GM23338 (cell line): ENCODE data around the gene HYAL2. TPM values are rescaled to one million over a fixed set of nuclear protein-coding genes. Genes with fewer than 3 reads are reported as not detected.
A peak's percentile ranks its signal among the peaks of the same experiment; 100 is the strongest.

Experiments used
- ATAC-seq: fragments of 200-7000 bp; cut with Tn5 transposase; 3 replicates; pipeline ENCODE4 v1.9.1; 2020
- DNase-seq: peaks from one replicate; pipeline ENCODE4 v3.0.0-alpha.2; 2015; ENCODE audit warnings: low spot score
- H2AFZ ChIP-seq: fragments of 200-600 bp; sonication (generic); 2 replicates; pipeline ENCODE4 v1.8.0; 2016; ENCODE audit warnings: antibody characterized with exemption, mild to moderate bottlenecking, moderate library complexity
- H3F3A ChIP-seq: fragments of 200-600 bp; sonication (generic); replicated peaks from 2 replicates; pipeline ENCODE4 v1.8.0; 2017; ENCODE audit warnings: antibody characterized with exemption, mixed run types, low read depth
- H3K27ac ChIP-seq: fragments of 200-600 bp; sonication (generic); 2 replicates; pipeline ENCODE4 v1.6.1; 2016; ENCODE audit warnings: low read depth
- H3K27me3 ChIP-seq: fragments of 200-600 bp; sonication (generic); 2 replicates; pipeline ENCODE4 v1.8.0; 2016; ENCODE audit warnings: mild to moderate bottlenecking, mixed run types, moderate library complexity; ENCODE audit not compliant: insufficient read depth
- H3K36me3 ChIP-seq: fragments of 200-600 bp; sonication (generic); 2 replicates; pipeline ENCODE4 v1.8.0; 2016; ENCODE audit warnings: mild to moderate bottlenecking; ENCODE audit not compliant: insufficient read depth
- H3K4me1 ChIP-seq: fragments of 200-600 bp; sonication (generic); 2 replicates; pipeline ENCODE4 v1.8.0; 2016; ENCODE audit warnings: mild to moderate bottlenecking, moderate library complexity; ENCODE audit not compliant: insufficient read depth
- H3K4me2 ChIP-seq: fragments of 200-600 bp; sonication (generic); 2 replicates; pipeline ENCODE4 v1.7.1; 2017; ENCODE audit warnings: mixed run types
- H3K4me3 ChIP-seq: fragments of 200-600 bp; sonication (generic); 2 replicates; pipeline ENCODE4 v1.6.1; 2016; ENCODE audit warnings: mixed run types
- H3K79me2 ChIP-seq: fragments of 200-600 bp; sonication (generic); replicated peaks from 2 replicates; pipeline ENCODE4 v1.8.0; 2017; ENCODE audit warnings: mild to moderate bottlenecking; ENCODE audit not compliant: insufficient read depth
- H3K9me2 ChIP-seq: fragments of 200-600 bp; sonication (generic); 2 replicates; pipeline ENCODE4 v1.8.0; 2017; ENCODE audit not compliant: insufficient read depth
- H4K20me1 ChIP-seq: fragments of 200-600 bp; sonication (generic); replicated peaks from 2 replicates; pipeline ENCODE4 v1.8.0; 2017; ENCODE audit warnings: mild to moderate bottlenecking; ENCODE audit not compliant: insufficient read depth
- H3K27ac Mint-ChIP-seq: 2 replicates; pipeline ENCODE4 v1.8.0; 2020; ENCODE audit warnings: inconsistent platforms, mild to moderate bottlenecking, moderate library complexity, mixed read lengths
- H3K27me3 Mint-ChIP-seq: 3 replicates; pipeline ENCODE4 v1.8.0; 2022; ENCODE audit warnings: low read depth, mild to moderate bottlenecking, moderate library complexity, mixed read lengths, inconsistent platforms; ENCODE audit not compliant: insufficient read depth, poor library complexity
- H3K36me3 Mint-ChIP-seq: 3 replicates; pipeline ENCODE4 v1.8.0; 2021; ENCODE audit warnings: low read depth, mild to moderate bottlenecking, inconsistent platforms, moderate library complexity, mixed read lengths
- H3K4me1 Mint-ChIP-seq: 3 replicates; pipeline ENCODE4 v1.8.0; 2020; ENCODE audit warnings: mild to moderate bottlenecking, inconsistent platforms, mixed read lengths
- H3K4me3 Mint-ChIP-seq: 3 replicates; pipeline ENCODE4 v1.8.0; 2021; ENCODE audit warnings: moderate library complexity, mild to moderate bottlenecking, inconsistent platforms, mixed read lengths
- H3K9me3 Mint-ChIP-seq: 3 replicates; pipeline ENCODE4 v1.8.0; 2020; ENCODE audit warnings: moderate library complexity, mild to moderate bottlenecking, inconsistent platforms, mixed read lengths
- CTCF ChIP-seq, 2 experiments: fragments of 200-600 bp in 1 of 2; sonication (generic) in 1 of 2; conservative IDR thresholded peaks; 2 replicates each; pipeline versions ENCODE4 v1.5.1 to v1.6.1; 2016 to 2017; ENCODE audit warnings: antibody characterized with exemption in 2 of 2, low read depth in 2 of 2, mild to moderate bottlenecking in 2 of 2, moderate library complexity in 1 of 2
- ETS1 ChIP-seq: IDR thresholded peaks from 2 replicates; pipeline ENCODE4 v1.6.1; 2016; ENCODE audit warnings: antibody characterized with exemption
- ZNF462 ChIP-seq: fragments of 250-450 bp; sonication (Bioruptor Pico); IDR thresholded peaks from 2 replicates; pipeline ENCODE4 v1.5.0; 2020; ENCODE audit warnings: mild to moderate bottlenecking, moderate library complexity
- polyA plus RNA-seq: library from polyadenylated mRNA; unstranded; fragments of >200 nt; fragmentation: Nextera tagmentation; extraction: Ambion mirVana; gene quantifications from 2 replicates; pipeline ENCODE4 v1.2.1, GENCODE V29; 2016
- total RNA-seq: library from RNA; depleted of rRNA; stranded (reverse); fragments of >200 nt; shearing (Covaris generic); gene quantifications from 2 replicates; pipeline ENCODE4 v1.2.3, GENCODE V29; 2014

Gene HYAL2
- total and polyA plus RNA-seq, 2 experiments from 2014 or later, result 28.9 to 74.3 TPM

- TF ChIP-seq ETS1, result 0 out of 2 replicates have a peak, but pooled peaks have one; percentile 11
These were observed 14.8 kb upstream of the HYAL2 start (continued) for GRCh38 chr3:50337175-50337861.

GRCh38 chr3:50336452-50337174 lies 14.1 kb upstream of the HYAL2 start:
- 0 out of 4 replicates have a peak, but pooled peaks of 1 of the 2 experiments have one; percentile 10 for TF ChIP-seq CTCF (conservative IDR thresholded peaks at IDR 0.05; ENCODE audit: low read depth in 2 of 2)
- TF ChIP-seq ZNF462 (CRISPR knock-in tag), result no peak
- no peaks in the 10 kb centered on the region for H3K9me2 ChIP-seq
- DNase-seq (peak; percentile 41), ATAC-seq (peak; percentile 4)
- Mint-ChIP-seq H3K4me1 (peaks cover 34% of the 10 kb centered on the region), H3K9me3 (peaks cover 3% of the 10 kb centered on the region; the same call in 1 of the 3 replicates), H3K4me3 (peak overlapping the region; percentile 90), H3K36me3 (peaks cover 6% of the 10 kb centered on the region), H3K27ac (peak overlapping the region; percentile 65), H3K27me3 (peaks cover 44% of the 10 kb centered on the region)
- peaks cover 36% of the 10 kb centered on the region for H3K27me3 ChIP-seq
- peaks cover 17% of the 10 kb centered on the region for H4K20me1 ChIP-seq
- H3K4me2 ChIP-seq, result peak overlapping the region; percentile 90
- peaks cover 37% of the 10 kb centered on the region for H3F3A ChIP-seq
- peak overlapping the region; percentile 97 for H3K4me3 ChIP-seq
- peak overlapping the region; percentile 91; the same call in 1 of the 2 replicates for H2AFZ ChIP-seq
- H3K79me2 ChIP-seq, result peaks cover 36% of the 10 kb centered on the region
- H3K27ac ChIP-seq, result peak overlapping the region; percentile 87
- H3K4me1 ChIP-seq, result peaks cover 24% of the 10 kb centered on the region
- 0 out of 2 replicates have a peak, but pooled peaks cover 4% of the 10 kb centered on the region for H3K36me3 ChIP-seq
